CD4-positive, alpha-beta memory T cell (primary cell): ENCODE results near the gene DAPK3. TPM values are rescaled to one million over a fixed set of nuclear protein-coding genes. Genes with fewer than 3 reads are reported as not detected.

ENCODE experiments used
- CTCF ChIA-PET: fragments of 350-600 bp; sonication (Branson Sonifier 250); formaldehyde crosslinking; loops from one replicate; lab custom pipeline; 2021; ENCODE audit warnings: inconsistent platforms; ENCODE audit not compliant: partially characterized antibody; lab: Charles Lee
- POLR2A ChIA-PET: fragments of 350-600 bp; sonication (Branson Sonifier 250); formaldehyde crosslinking; loops from one replicate; lab custom pipeline; 2021; ENCODE audit not compliant: partially characterized antibody; lab: Charles Lee
- DNase-seq, 5 donors: peaks; one replicate each; pipeline versions ENCODE4 v3.0.0 to v3.0.0-alpha.2; 2020 to 2022; ENCODE audit warnings: mixed read lengths in 1 of 5
- H3K27ac ChIP-seq: one replicate; pipeline ENCODE4 v1.7.0; 2013; ENCODE audit warnings: low read depth, low read length
- H3K27me3 ChIP-seq: 2 replicates; pipeline ENCODE4 v1.7.0; 2013; ENCODE audit warnings: mild to moderate bottlenecking, low read length, moderate library complexity; ENCODE audit not compliant: insufficient read depth
- H3K36me3 ChIP-seq: 2 replicates; pipeline ENCODE4 v1.7.0; 2013; ENCODE audit warnings: mild to moderate bottlenecking, low read length, moderate library complexity; ENCODE audit not compliant: insufficient read depth
- H3K4me1 ChIP-seq: 2 replicates; pipeline ENCODE4 v1.7.0; 2013; ENCODE audit warnings: mild to moderate bottlenecking, low read length, moderate library complexity; ENCODE audit not compliant: insufficient read depth
- H3K4me3 ChIP-seq, 2 donors: one replicate each; pipeline ENCODE4 v1.7.0; 2013; ENCODE audit warnings: low read length in 2 of 2, mild to moderate bottlenecking in 1 of 2
- H3K9me3 ChIP-seq, 2 donors: one replicate each; pipeline ENCODE4 v1.7.0; 2013; ENCODE audit warnings: low read length in 2 of 2, control low read depth in 1 of 2; ENCODE audit not compliant: control insufficient read depth in 1 of 2
- H3K27ac Mint-ChIP-seq, 7 donors: one replicate each; pipeline ENCODE4 v1.8.0; 2020 to 2021; ENCODE audit warnings: mixed read lengths in 7 of 7, mild to moderate bottlenecking in 6 of 7, inconsistent platforms in 3 of 7, moderate library complexity in 3 of 7
- H3K27me3 Mint-ChIP-seq, 2 donors: one replicate each; pipeline ENCODE4 v1.8.0; 2020 to 2021; ENCODE audit warnings: mixed read lengths in 2 of 2
- H3K36me3 Mint-ChIP-seq, 2 donors: one replicate each; pipeline ENCODE4 v1.8.0; 2020 to 2021; ENCODE audit warnings: mixed read lengths in 2 of 2, inconsistent platforms in 1 of 2, mild to moderate bottlenecking in 1 of 2
- H3K4me1 Mint-ChIP-seq, 4 donors: one replicate each; pipeline ENCODE4 v1.8.0; 2020 to 2021; ENCODE audit warnings: mixed read lengths in 4 of 4, mild to moderate bottlenecking in 1 of 4
- H3K4me3 Mint-ChIP-seq, 8 donors: one replicate each; pipeline ENCODE4 v1.8.0; 2020 to 2021; ENCODE audit warnings: mixed read lengths in 8 of 8, mild to moderate bottlenecking in 7 of 8, moderate library complexity in 6 of 8, inconsistent platforms in 3 of 8
- H3K9me3 Mint-ChIP-seq, 8 donors: one replicate each; pipeline ENCODE4 v1.8.0; 2020 to 2021; ENCODE audit warnings: mixed read lengths in 8 of 8, mild to moderate bottlenecking in 5 of 8, inconsistent platforms in 3 of 8, moderate library complexity in 1 of 8
- intact Hi-C: fragments of 100-400 bp; cut with micrococcal nuclease; formaldehyde crosslinking; loops from one replicate; pipeline ENCODE4 v1.15.1; 2023
- polyA plus RNA-seq, 2 donors: library from polyadenylated mRNA; unstranded; fragments of 300-500 nt; fragmentation: Illumina TruSeq; gene quantifications; one replicate each; pipeline ENCODE4 v1.2.3, GENCODE V29; 2021
- total RNA-seq, 2 experiments: library from RNA; stranded (reverse); gene quantifications; one replicate each; pipeline ENCODE4 v1.2.3, GENCODE V29; 2021

DAPK3 gene
- total and polyA plus RNA-seq, 4 experiments from 2014 or later: 22.3 to 40.7 (median 33.0) TPM

DNA sequence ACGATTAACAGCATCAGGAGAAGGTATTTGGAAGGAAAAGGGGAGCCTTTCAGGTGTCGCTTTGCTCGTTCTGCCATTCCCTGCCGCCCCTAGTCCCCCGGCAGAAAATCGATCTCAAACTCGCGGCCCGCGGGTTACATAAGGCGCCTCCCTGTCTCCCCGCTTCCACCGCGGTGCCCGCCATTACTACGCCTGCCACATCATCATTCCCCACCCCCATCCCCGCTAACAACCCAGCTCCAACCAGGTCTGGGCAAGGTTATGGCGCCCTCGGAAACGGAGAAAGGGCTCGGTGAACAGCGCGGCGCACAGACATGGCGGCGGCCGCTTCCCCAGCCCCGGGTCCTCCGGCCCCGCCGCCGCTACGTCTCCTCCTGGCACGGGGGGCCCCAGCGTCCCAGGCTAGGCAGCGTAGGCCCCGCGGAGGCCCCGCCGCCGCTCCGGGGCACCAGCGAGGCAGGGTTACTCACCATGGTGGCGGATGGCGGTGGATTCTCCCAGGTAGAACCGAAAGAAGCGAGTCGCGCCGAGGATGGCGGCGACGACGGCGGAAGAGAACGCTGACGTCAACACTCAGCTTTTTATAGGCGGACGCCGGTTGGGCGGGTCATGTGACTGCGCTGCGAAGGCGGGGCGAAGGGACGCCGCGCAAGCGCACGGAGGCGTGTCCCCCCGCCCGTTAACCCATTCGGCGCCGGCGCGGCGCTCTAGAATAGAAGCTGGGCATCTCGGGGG is 14.2 kb upstream of the DAPK3 start, which contains the start of gene EEF2:
Gene EEF2 (minus strand): TSS at position 556 of the 735 bp plus-strand sequence. CDS start 83 bp downstream, at position 473.
- ChIA-PET CTCF (interaction anchor here (0.6 to 1.7 kb wide), 12 partner anchors 14 to 222 kb away, joined by 3 to 26 read pairs (median 4); partner anchors contain the start of genes DAPK3, MRPL54 and PIAS4), POLR2A (interaction anchor here (0.6 to 7.2 kb wide), 26 partner anchors 9 to 358 kb away, joined by 3 to 106 read pairs (median 6); partner anchors contain the start of genes DAPK3, MPND, MRPL54 and PIAS4)
- H3K4me1 Mint-ChIP-seq: peaks cover 20 to 61% (median 41%) of the 10 kb centered on the region in 4 donors
- peaks cover 55% of the 10 kb centered on the region for H3K4me1 ChIP-seq
- H3K9me3 ChIP-seq: no peaks in the 10 kb centered on the region
- no peaks in the 10 kb centered on the region for H3K27me3 Mint-ChIP-seq
- H3K27ac ChIP-seq: peak within 1 kb of the TSS; percentile 91
- peaks cover 0 to 10% (median 0%) of the 10 kb centered on the region in 8 donors for H3K9me3 Mint-ChIP-seq
- no peaks in the 10 kb centered on the region for H3K27me3 ChIP-seq
- H3K36me3 ChIP-seq: peaks cover 44% of the 10 kb centered on the region
- H3K4me3 ChIP-seq: peak within 1 kb of the TSS; percentile 67 to 93
- peak; percentile 91 to 95 (median 94) for DNase-seq
- peak within 1 kb of the TSS; percentile 94 to 99 (median 97) for H3K27ac Mint-ChIP-seq
- intact Hi-C loops: loop anchor here (1.0 to 2.0 kb wide), 4 partner anchors 14 to 222 kb away; partner anchors contain the start of genes ANKRD24, DAPK3, MRPL54 and PIAS4
- peaks cover 40 to 56% of the 10 kb centered on the region in 2 donors for H3K36me3 Mint-ChIP-seq
- H3K4me3 Mint-ChIP-seq: peak within 1 kb of the TSS; percentile 96 to 98 (median 97)

DNA sequence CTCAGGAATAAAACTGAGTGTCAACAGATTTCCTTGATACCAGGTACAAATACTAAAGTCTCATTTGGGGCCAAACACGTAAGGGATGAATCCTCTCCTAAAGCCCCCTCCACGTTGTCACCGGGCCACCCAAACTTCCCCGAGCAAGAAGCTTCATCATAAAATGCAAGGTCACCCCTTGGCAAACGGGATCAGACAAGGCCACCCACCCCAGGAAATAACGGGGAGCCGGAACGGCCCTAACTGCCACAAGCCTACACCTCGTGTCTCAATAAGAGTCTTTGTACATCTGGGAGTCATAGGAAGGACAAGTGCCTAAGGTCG is 13.6 kb upstream of the DAPK3 start:
- ChIA-PET CTCF (no interaction called here), POLR2A (interaction anchor here (0.6 to 7.2 kb wide), 13 partner anchors 8 to 222 kb away, joined by 3 to 106 read pairs (median 14); partner anchors contain the start of genes DAPK3, MRPL54, PIAS4 and ZBTB7A)
- peaks cover 48% of the 10 kb centered on the region for H3K36me3 ChIP-seq
- H3K9me3 ChIP-seq: no peaks in the 10 kb centered on the region
- H3K9me3 Mint-ChIP-seq: peaks cover 0 to 10% (median 0%) of the 10 kb centered on the region in 8 donors
- H3K4me3 ChIP-seq: peak overlapping the region; percentile 67 to 93
- peak overlapping the region; percentile 96 to 98 (median 97) for H3K4me3 Mint-ChIP-seq
- H3K27me3 ChIP-seq: no peaks in the 10 kb centered on the region
- peaks cover 19 to 59% (median 40%) of the 10 kb centered on the region in 4 donors for H3K4me1 Mint-ChIP-seq
- DNase-seq: peak in 1 of 5 donors; percentile 13
- no peaks in the 10 kb centered on the region for H3K27me3 Mint-ChIP-seq
- intact Hi-C loops: loop anchor here (2.0 kb wide), 1 partner anchor 222 kb away; the partner anchor contains the start of gene MRPL54
- H3K4me1 ChIP-seq: peaks cover 56% of the 10 kb centered on the region
- H3K27ac Mint-ChIP-seq: peak overlapping the region; percentile 94 to 99 (median 97)
- H3K27ac ChIP-seq: peak overlapping the region; percentile 91
- H3K36me3 Mint-ChIP-seq: peaks cover 40 to 59% of the 10 kb centered on the region in 2 donors

DNA sequence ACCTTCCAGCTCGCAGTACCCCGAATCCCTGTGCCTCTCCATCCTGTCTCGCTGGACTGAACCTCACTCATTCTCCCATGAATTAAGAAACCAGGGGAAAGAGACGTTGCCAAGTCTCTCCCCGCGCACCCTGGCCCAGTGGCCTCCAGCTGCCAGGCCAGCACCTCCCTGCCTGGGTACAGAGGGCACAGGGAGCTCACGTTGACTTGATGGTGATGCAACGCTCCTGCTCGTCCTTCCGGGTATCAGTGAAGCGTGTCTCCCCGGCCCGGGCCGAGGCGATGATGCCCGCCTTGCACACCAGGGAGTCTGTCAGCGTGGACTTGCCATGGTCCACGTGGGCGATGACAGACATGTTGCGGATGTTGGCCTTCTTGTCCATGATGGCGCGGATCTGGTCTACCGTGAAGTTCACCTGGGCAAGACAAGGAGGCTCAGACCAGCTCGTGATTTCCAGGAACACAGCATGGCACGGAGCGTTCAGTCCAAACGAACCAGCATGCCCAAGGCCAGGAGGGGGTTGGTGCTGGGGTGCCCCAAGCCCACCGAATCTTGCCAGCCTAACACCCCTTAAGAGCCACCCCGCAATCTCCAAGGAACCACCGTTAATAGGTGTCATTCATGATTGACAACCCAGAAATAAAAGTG is 13.2 kb upstream of the DAPK3 start:
- Mint-ChIP-seq H3K4me3 (peak overlapping the region; percentile 96 to 98 (median 97)), H3K36me3 (peaks cover 42 to 64% of the 10 kb centered on the region in 2 donors), H3K9me3 (peaks cover 0 to 10% (median 0%) of the 10 kb centered on the region in 8 donors), H3K4me1 (peaks cover 21 to 61% (median 40%) of the 10 kb centered on the region in 4 donors), H3K27ac (peak overlapping the region; percentile 94 to 99 (median 97)), H3K27me3 (no peaks in the 10 kb centered on the region)
- Histone ChIP-seq H3K4me3 (peak overlapping the region; percentile 67 to 93), H3K27me3 (no peaks in the 10 kb centered on the region), H3K27ac (peak overlapping the region; percentile 91), H3K4me1 (peaks cover 59% of the 10 kb centered on the region), H3K9me3 (no peaks in the 10 kb centered on the region), H3K36me3 (peaks cover 53% of the 10 kb centered on the region)
- peak in 1 of 5 donors; percentile 18 for DNase-seq
- POLR2A ChIA-PET: interaction anchor here (1.2 to 7.2 kb wide), 8 partner anchors 8 to 197 kb away, joined by 3 to 106 read pairs (median 21); partner anchors contain the start of genes DAPK3, PIAS4 and ZBTB7A
- intact Hi-C loops: loop anchor here (2.0 kb wide), 1 partner anchor 221 kb away; the partner anchor contains the start of gene MRPL54
- CTCF ChIA-PET: no interaction called here

DNA sequence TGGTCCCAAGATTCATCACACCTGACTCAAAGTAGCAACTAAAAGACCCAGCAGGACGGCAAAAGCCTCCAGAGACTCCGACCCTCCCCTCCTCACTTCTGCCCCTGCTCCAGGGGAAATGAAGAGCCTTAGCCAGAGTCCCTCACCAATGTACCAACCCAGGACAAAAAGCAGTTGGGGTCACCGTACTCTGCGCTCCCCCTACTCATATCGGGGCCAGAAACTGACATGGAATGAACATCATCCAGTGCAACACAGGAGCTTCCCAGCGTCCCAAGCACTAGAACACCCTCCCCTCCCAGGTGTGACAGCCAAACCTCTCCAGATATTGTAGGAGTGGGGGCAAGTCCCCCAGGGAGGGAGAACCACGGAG is 12.6 kb upstream of the DAPK3 start:
- ChIA-PET POLR2A (interaction anchor here (0.8 to 7.2 kb wide), 8 partner anchors 7 to 197 kb away, joined by 3 to 106 read pairs (median 18); partner anchors contain the start of genes DAPK3 and PIAS4), CTCF (no interaction called here)
- H3K9me3 ChIP-seq: no peaks in the 10 kb centered on the region
- H3K27ac Mint-ChIP-seq: peak overlapping the region; percentile 94 to 99 (median 97)
- intact Hi-C loops: no loop called here
- H3K4me3 ChIP-seq: peak overlapping the region; percentile 67 to 93
- H3K27me3 ChIP-seq: no peaks in the 10 kb centered on the region
- H3K36me3 ChIP-seq: peaks cover 55% of the 10 kb centered on the region
- H3K4me1 ChIP-seq: peaks cover 59% of the 10 kb centered on the region
- H3K36me3 Mint-ChIP-seq: peaks cover 45 to 67% of the 10 kb centered on the region in 2 donors
- no peaks in the 10 kb centered on the region for H3K27me3 Mint-ChIP-seq
- no peak for DNase-seq
- peak overlapping the region; percentile 91 for H3K27ac ChIP-seq
- H3K4me1 Mint-ChIP-seq: peaks cover 21 to 64% (median 40%) of the 10 kb centered on the region in 4 donors
- peaks cover 0 to 10% (median 0%) of the 10 kb centered on the region in 8 donors for H3K9me3 Mint-ChIP-seq
- H3K4me3 Mint-ChIP-seq: peak overlapping the region; percentile 96 to 98 (median 97)

DNA sequence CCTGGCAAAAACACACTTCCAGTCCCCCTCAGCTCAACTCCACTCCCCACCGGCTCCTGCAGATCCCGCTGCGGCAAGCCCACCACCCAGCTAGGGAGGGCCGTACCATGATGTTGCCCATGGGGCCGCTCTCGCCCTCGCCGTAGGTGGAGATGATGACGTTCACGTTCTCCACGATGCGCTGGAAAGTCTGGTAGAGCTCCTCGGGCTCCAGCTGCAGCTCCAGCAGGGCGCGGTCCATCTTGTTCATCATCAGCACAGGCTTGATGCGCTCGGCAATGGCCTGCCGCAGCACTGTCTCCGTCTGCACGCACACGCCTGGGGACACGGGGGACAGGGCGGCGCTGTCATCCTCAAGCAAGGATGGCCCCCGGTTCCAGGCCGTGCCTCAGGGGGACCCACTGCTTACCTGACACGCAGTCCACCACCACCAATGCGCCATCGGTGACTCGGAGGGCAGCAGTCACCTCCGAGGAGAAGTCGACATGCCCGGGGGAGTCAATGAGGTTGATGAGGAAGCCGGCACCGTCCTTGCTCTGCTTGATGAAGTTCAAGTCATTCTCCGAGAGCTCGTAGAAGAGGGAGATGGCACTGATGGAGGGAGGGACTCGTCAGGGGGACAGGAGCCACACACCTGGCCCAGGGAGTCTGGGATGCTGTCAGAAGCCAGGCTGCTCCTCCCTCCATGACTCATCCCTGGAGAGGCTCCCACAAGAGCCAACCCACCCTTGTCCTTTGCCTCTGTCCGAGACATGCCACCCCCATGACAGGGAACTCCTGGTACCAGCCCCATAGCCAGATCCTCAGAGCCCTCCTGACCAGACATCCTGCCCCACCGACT is 12.0 kb upstream of the DAPK3 start:
- Mint-ChIP-seq H3K36me3 (peaks cover 49 to 72% of the 10 kb centered on the region in 2 donors), H3K4me1 (peaks cover 22 to 68% (median 39%) of the 10 kb centered on the region in 4 donors), H3K27me3 (no peaks in the 10 kb centered on the region), H3K9me3 (peaks cover 0 to 13% (median 0%) of the 10 kb centered on the region in 8 donors), H3K4me3 (peak overlapping the region; percentile 78 to 98 (median 97)), H3K27ac (peak overlapping the region; percentile 89 to 98 (median 97))
- CTCF ChIA-PET: interaction anchor here (1.1 kb wide), 1 partner anchor 157 kb away, joined by 4 read pairs; no protein-coding TSS in a partner anchor
- peaks cover 54% of the 10 kb centered on the region for H3K4me1 ChIP-seq
- no peaks in the 10 kb centered on the region for H3K9me3 ChIP-seq
- POLR2A ChIA-PET: interaction anchor here (0.8 to 7.2 kb wide), 4 partner anchors 7 to 122 kb away, joined by 3 to 106 read pairs (median 20); partner anchors contain the start of gene DAPK3
- peaks cover 60% of the 10 kb centered on the region for H3K36me3 ChIP-seq
- no peaks in the 10 kb centered on the region for H3K27me3 ChIP-seq
- intact Hi-C loops: no loop called here
- H3K27ac ChIP-seq: peak overlapping the region; percentile 91
- peak in 1 of 5 donors; percentile 3 for DNase-seq
- H3K4me3 ChIP-seq: no peak overlapping the region
